ENCODE measurements around the gene ANTKMT.

- TF ChIP-seq, protein P1, sequence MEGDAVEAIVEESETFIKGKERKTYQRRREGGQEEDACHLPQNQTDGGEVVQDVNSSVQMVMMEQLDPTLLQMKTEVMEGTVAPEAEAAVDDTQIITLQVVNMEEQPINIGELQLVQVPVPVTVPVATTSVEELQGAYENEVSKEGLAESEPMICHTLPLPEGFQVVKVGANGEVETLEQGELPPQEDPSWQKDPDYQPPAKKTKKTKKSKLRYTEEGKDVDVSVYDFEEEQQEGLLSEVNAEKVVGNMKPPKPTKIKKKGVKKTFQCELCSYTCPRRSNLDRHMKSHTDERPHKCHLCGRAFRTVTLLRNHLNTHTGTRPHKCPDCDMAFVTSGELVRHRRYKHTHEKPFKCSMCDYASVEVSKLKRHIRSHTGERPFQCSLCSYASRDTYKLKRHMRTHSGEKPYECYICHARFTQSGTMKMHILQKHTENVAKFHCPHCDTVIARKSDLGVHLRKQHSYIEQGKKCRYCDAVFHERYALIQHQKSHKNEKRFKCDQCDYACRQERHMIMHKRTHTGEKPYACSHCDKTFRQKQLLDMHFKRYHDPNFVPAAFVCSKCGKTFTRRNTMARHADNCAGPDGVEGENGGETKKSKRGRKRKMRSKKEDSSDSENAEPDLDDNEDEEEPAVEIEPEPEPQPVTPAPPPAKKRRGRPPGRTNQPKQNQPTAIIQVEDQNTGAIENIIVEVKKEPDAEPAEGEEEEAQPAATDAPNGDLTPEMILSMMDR (IDR thresholded peaks at IDR 0.05): no peak
- TF ChIP-seq POLR2A (IDR thresholded peaks at IDR 0.05) (no peak), POLR2AphosphoS5 (IDR thresholded peaks at IDR 0.05; ENCODE audit: insufficient read depth in 1 of 2, low read depth in 1 of 2) (no peak)
Observed at GRCh38 chr16:693364-693763, 27.6 kb upstream of the ANTKMT start.

All from vagina (tissue), 2 donors.